Progenitor cell of endocrine pancreas (in vitro differentiated cells): Measurements from ENCODE around the gene ZSWIM5. TPM values are rescaled to one million over a fixed set of nuclear protein-coding genes. Genes with fewer than 3 reads are reported as not detected.

Source experiments
- DNase-seq: peaks from one replicate; pipeline ENCODE4 v3.0.0; 2021; ENCODE audit warnings: low spot score; ENCODE audit not compliant: unreplicated experiment
- H3K27ac Mint-ChIP-seq: 2 replicates; pipeline ENCODE4 v1.8.0; 2021; ENCODE audit warnings: mild to moderate bottlenecking, moderate library complexity, mixed read lengths
- H3K27me3 Mint-ChIP-seq: 2 replicates; pipeline ENCODE4 v1.8.0; 2021; ENCODE audit warnings: mixed read lengths
- H3K36me3 Mint-ChIP-seq: 2 replicates; pipeline ENCODE4 v1.8.0; 2022; ENCODE audit warnings: mixed read lengths; ENCODE audit not compliant: insufficient read depth
- H3K4me1 Mint-ChIP-seq: 2 replicates; pipeline ENCODE4 v1.8.0; 2021; ENCODE audit warnings: low read depth, mixed read lengths
- H3K4me3 Mint-ChIP-seq: 2 replicates; pipeline ENCODE4 v1.8.0; 2021; ENCODE audit warnings: low read depth, mild to moderate bottlenecking, moderate library complexity, mixed read lengths
- H3K9me3 Mint-ChIP-seq: 2 replicates; pipeline ENCODE4 v1.8.0; 2021; ENCODE audit warnings: low read depth, mixed read lengths
- CTCF ChIP-seq: fragments of 200-600 bp; sonication (generic); IDR thresholded peaks from one replicate; pipeline ENCODE4 v1.5.0; 2021; ENCODE audit warnings: antibody characterized with exemption, mild to moderate bottlenecking; ENCODE audit not compliant: unreplicated experiment
- total RNA-seq: library from RNA; stranded (reverse); gene quantifications from 2 replicates; pipeline ENCODE4 v1.2.1, GENCODE V29; 2021

ZSWIM5 gene
- total RNA-seq, 1 donor from 2014 or later, result 9.2 TPM

DNA sequence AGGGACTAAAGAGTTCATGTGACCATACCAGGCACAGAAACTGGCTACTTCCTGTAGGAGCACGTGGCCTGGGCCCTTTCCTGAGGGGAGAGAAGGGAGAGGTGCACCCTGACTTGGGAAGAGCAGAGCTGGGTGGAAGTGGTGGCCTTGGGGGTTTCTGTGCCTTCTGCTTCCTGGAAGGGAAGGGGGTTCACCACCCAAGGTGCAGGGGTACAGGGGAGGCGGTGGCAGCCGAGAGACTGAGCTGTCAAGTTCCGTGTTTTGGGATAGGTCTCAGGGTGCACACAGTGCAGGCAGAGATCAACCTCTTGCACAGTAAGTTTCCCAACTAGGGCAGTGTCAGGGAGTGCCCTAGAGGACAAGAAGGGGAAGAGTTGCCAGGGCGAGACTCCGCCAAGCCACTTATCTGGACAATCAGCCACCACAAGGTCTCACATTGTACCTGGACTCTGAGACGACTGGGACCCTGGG is 205.4 kb downstream of the ZSWIM5 start:
- Mint-ChIP-seq H3K27me3 (no peaks in the 10 kb centered on the region), H3K27ac (no peak overlapping the region), H3K36me3 (peaks cover 16% of the 10 kb centered on the region), H3K4me1 (no peaks in the 10 kb centered on the region), H3K9me3 (no peaks in the 10 kb centered on the region), H3K4me3 (no peak overlapping the region)
- TF ChIP-seq CTCF, result no peak
- no peak for DNase-seq

- TF ChIP-seq CTCF, result no peak
- no peaks in the 10 kb centered on the region for H3K9me3 Mint-ChIP-seq
- DNase-seq, result no peak
Observed at GRCh38 chr1:44999232-44999631, 207.2 kb downstream of the ZSWIM5 start.

DNA sequence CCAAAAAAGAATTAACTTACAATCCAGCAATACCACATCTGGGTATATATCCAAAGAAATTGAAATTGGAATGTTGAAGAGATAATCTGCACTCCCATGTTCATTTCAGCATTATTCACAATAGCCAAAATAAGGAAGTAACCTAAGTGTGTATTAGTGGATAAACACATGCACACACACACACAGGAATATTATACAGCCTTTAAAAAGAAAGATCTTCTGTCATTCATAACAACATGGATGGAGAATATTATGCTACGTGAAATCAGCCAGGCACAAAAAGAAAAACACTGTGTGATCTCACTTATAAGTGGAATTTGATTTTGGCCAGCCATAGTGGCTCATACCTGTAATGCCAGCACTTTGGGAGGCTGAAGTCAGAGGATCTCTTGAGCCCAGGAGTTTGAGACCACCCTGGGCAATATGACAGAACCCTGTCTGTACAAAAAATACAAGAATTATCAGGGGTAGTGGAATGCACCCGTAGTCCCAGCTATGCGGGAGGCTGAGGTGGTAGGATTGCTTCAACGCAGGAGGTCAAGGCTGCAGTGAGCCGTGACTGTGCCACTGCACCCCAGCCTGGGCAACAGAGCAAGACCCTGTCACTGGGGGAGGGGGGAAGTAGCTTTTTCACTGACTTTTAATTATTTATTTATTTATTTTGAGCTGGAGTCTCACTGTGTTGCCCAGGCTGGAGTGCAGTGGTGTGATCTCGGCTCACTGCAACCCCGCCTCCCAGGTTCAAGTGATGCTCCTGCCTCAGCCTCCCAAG is 210.8 kb downstream of the ZSWIM5 start:
- Mint-ChIP-seq H3K9me3 (no peaks in the 10 kb centered on the region), H3K4me3 (no peak overlapping the region), H3K27ac (no peak overlapping the region), H3K36me3 (no peaks in the 10 kb centered on the region), H3K4me1 (peaks cover 7% of the 10 kb centered on the region), H3K27me3 (no peaks in the 10 kb centered on the region)
- no peak for TF ChIP-seq CTCF
- DNase-seq, result no peak

More at GRCh38 chr1:44999232-44999631, 207.2 kb downstream of the ZSWIM5 start:
- Mint-ChIP-seq H3K27ac (no peak overlapping the region), H3K4me3 (no peak overlapping the region), H3K4me1 (peaks cover 6% of the 10 kb centered on the region), H3K36me3 (peaks cover 9% of the 10 kb centered on the region), H3K27me3 (no peaks in the 10 kb centered on the region)

DNA sequence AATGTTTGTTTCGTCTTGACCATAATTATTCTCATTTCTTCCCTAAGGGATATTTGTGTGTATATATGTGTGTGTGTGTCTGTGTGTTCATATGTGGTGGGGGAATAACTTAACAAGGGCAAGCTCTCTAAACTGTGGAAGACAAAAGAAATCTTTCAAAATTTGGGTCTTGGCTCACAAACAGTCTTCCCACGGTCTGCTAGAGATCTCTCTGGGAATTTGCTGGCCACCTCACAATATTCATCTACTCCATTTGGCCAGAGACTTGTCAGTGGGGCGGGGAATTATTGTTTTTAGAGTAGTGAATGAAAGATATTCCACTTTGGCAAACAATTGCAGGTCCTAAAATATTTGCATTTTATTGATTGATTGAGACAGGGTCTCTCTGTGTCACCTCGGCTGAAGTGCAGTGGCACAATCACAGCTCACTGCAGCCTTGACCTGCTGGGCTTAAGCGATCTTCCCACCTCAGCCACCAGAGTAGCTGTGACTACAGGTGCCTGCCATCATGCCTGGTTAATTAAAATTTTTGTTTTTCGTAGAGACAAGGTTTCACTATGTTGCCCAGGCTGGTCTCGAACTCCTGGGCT is 212.0 kb downstream of the ZSWIM5 start:
- H3K36me3 Mint-ChIP-seq, result no peaks in the 10 kb centered on the region
- H3K9me3 Mint-ChIP-seq, result no peaks in the 10 kb centered on the region

More for the DNA sequence above, 212.0 kb downstream of the ZSWIM5 start:
- peak overlapping the region; percentile 21 for H3K27ac Mint-ChIP-seq
- H3K27me3 Mint-ChIP-seq, result no peaks in the 10 kb centered on the region
- H3K4me1 Mint-ChIP-seq, result peaks cover 7% of the 10 kb centered on the region
- H3K4me3 Mint-ChIP-seq, result no peak overlapping the region
- TF ChIP-seq CTCF, result no peak
- no peak for DNase-seq
